GM21528 (cell line): ENCODE data around the gene TGFB2.

ENCODE experiments used
- ATAC-seq: cut with Tn5 transposase; IDR thresholded peaks from one replicate; pipeline ENCODE4 v1.9.1; 2021; ENCODE audit warnings: mild to moderate bottlenecking, moderate library complexity; ENCODE audit not compliant: unreplicated experiment, low FRiP score

The TGFB2 gene

GRCh38 chr1:218382261-218382660 is 37.1 kb downstream of the TGFB2 start:
- no peak for ATAC-seq

- ATAC-seq, result no peak
These were observed 37.9 kb downstream of the TGFB2 start for GRCh38 chr1:218383051-218383450.

GRCh38 chr1:218383681-218384080 is 38.5 kb downstream of the TGFB2 start:
- no peak for ATAC-seq

- ATAC-seq, result no peak
These were observed 39.5 kb downstream of the TGFB2 start for GRCh38 chr1:218384581-218384993.

- no peak for ATAC-seq
These were observed 43.5 kb downstream of the TGFB2 start for GRCh38 chr1:218388591-218388990.

- ATAC-seq, result no peak
These were observed 45.5 kb downstream of the TGFB2 start for GRCh38 chr1:218390618-218391017.

GRCh38 chr1:218392780-218393179 is 47.6 kb downstream of the TGFB2 start:
- ATAC-seq, result no peak

- no peak for ATAC-seq
These were observed 49.3 kb downstream of the TGFB2 start for GRCh38 chr1:218394416-218394815.

GRCh38 chr1:218394989-218395388 is 49.9 kb downstream of the TGFB2 start:
- no peak for ATAC-seq

GRCh38 chr1:218395916-218396315 is 50.8 kb downstream of the TGFB2 start:
- no peak for ATAC-seq

- ATAC-seq, result no peak
These were observed 52.7 kb downstream of the TGFB2 start for GRCh38 chr1:218397752-218398339.

GRCh38 chr1:218400624-218401023 is 55.5 kb downstream of the TGFB2 start:
- ATAC-seq, result no peak

GRCh38 chr1:218401441-218401997 is 56.4 kb downstream of the TGFB2 start:
- ATAC-seq, result no peak

GRCh38 chr1:218401998-218402785 is 57.1 kb downstream of the TGFB2 start:
- ATAC-seq, result no peak

GRCh38 chr1:218402786-218403120 is 57.6 kb downstream of the TGFB2 start:
- no peak for ATAC-seq

GRCh38 chr1:218403300-218403699 is 58.2 kb downstream of the TGFB2 start:
- ATAC-seq, result no peak

- no peak for ATAC-seq
These were observed 62.5 kb downstream of the TGFB2 start for GRCh38 chr1:218407630-218408029.

GRCh38 chr1:218408135-218408534 is 63.0 kb downstream of the TGFB2 start:
- no peak for ATAC-seq

GRCh38 chr1:218408942-218409341 is 63.8 kb downstream of the TGFB2 start:
- ATAC-seq, result no peak

GRCh38 chr1:218409946-218410510 is 64.9 kb downstream of the TGFB2 start:
- ATAC-seq, result no peak

- no peak for ATAC-seq
These were observed 66.0 kb downstream of the TGFB2 start for GRCh38 chr1:218411101-218411500.

GRCh38 chr1:218412171-218412570 is 67.0 kb downstream of the TGFB2 start:
- ATAC-seq, result no peak
